Activated CD4-positive, alpha-beta T cell treated with anti-CD3 and anti-CD28 coated beads, Interleukin-2, amount 50 U/mL, for 16 hours (primary cell): ENCODE results near the gene SLC44A1.

Experiments used
- DNase-seq: peaks from one replicate; pipeline ENCODE4 v3.0.0-alpha.2; 2020

The SLC44A1 gene

DNA sequence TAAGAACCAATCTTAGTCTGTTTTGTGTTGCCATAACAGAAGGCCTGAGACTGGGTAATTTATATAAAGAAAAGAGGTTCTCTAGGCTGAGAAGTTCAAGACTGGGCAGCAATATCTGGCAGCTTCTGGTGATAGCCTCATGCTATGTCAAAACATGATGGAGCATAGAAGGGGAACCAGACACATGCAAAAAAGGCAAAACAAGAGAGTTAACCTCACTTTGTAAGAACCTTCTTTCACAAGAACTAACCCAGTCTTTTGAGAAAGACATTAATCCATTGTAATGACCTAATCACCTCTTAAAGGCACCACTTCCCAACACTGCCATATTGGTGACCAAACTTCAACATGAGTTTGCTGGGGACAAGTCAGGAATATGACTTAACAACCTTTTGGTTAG is 240.7 kb downstream of the SLC44A1 start:
- no peak for DNase-seq
